Measurements from ENCODE around the gene PBX1.

Gene PBX1

DNA sequence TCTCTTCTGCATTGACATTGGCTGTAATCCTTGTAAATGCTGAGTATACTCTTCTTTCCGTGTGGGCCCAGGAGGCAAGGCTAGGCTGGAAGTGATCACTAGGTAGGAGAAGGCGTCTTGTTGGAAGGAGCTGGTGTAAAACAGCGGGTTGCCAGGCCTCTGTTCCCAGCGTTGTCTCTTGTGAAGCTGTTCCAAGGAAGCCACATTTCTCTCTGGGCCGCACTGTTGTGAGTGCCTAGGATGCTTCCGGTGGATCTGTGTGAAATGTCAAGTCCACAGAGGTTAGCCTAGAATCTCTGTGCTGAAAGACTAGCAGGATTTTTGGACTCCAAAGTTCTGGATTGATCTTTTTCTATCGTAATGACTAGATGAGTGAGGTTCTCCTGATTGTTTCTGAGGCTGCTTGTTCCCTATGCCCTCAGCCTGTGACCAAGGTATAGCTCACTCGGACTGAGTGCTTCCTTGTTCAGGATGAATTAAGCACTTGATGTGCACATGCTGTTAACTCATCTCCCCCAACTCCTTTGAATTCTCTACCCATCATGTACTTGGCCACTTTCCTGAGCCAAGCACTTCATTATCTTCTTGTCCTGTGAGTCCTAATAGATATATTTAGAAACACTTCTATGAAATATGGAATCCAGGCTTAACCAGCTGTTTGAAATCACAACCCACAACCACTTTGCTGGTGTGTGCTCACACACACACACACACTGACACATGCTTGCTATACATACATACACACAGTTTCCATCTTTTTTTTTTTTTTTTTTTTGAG lies 63.3 kb downstream of the PBX1 start:
- no peak for DNase-seq

DNA sequence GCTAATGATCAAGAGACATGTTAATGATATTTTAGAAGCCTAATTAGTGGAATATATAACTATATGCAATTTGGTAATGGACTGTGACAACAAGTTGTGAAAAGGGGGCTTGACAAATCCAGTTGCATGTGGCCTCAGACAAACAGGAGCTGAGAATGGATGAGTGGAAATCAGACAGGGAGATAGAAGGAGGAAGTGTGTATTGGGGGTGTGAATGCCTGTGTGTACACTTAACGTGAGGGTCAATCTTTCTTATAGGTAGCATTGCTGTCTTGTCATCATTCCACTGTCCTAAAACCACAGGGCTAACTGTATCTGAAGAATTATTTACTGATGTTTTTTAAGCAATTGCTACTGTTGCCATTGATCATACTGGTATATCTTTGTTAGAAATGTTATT lies 64.8 kb downstream of the PBX1 start:
- DNase-seq, result no peak

DNA sequence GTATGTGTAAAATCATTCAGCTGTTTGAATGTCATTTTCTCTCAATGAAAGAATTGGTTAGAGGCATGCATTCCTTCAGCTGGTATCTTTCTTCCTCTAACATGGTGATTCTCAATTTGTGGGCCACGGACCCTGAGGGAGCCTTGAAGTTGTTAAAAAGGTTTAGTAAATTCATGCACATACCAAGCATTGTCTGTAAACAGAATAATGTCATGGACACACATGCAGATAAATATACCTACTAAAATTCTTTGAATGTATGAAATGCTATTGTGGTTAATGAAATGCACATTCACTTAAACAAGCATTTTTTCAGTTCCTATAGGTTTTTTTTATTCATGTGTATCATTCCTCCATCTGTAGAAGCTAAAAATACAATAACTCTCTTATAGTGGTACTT lies 65.4 kb downstream of the PBX1 start:
- DNase-seq, result no peak

DNA sequence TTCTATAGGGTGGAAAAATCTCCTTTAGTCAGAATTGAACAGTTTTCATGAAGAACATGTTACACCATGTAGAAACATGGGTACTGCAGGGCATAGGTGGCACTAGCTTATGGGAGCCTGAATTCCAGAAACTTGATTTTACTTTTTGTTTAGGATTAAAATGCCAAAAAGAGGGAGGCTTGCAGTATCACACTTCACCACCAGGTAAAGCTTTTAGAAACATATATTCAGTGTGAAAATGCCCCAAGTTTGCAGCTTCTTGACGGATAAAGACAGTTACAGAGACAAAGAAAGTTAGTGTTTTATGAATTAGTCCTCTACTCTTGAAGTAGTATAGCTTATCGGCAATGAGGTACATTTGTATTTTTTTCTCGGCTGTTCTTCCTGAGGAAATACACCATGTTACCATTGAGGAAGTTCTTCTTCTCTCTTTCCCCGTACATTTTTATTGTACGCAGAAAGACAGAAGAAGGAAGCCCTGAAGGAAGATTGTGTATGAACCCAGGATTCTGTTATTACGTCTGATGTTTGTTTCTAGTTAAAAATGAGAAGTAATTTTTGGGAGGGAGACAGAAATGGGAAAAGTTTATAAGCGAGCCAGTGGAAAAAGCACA lies 66.1 kb downstream of the PBX1 start:
- no peak for DNase-seq

DNA sequence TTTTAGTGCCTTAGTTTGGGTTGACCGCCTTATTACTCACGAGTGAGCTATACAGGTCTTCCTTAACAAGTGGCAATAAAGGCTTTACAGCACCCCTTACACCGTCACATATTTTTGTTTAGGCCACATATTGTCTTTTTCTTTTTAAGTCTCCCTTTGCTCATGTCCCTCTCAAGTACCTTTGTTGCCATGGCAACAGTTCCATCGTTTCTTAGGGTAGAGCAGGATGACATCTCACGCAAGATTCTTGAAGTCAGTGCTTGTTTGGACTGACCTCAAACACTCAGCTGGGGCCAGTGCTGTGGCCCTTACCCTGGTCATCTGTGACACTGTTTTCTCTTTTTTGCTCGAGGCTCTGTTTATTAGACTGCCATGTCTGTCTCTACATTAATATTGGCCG lies 69.8 kb downstream of the PBX1 start:
- no peak for DNase-seq

DNA sequence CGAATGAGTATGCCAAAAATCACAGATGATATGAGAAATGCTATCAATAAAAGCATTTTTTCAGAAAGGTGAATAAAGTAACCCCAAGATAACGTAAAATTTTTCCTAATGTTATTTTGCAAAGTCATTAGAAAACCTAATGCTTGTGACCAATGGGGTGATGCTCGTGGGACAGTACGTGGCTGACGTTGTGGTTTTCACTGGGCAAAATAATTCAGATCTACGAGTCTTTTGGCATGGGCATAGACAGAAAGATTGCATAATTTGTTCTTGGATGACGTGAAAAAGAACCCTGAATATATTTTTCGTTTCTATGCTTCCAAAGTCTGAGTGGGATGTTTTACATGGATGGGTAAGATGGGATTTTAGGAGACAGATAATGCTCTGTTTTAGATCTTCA lies 71.0 kb downstream of the PBX1 start:
- no peak for DNase-seq

DNA sequence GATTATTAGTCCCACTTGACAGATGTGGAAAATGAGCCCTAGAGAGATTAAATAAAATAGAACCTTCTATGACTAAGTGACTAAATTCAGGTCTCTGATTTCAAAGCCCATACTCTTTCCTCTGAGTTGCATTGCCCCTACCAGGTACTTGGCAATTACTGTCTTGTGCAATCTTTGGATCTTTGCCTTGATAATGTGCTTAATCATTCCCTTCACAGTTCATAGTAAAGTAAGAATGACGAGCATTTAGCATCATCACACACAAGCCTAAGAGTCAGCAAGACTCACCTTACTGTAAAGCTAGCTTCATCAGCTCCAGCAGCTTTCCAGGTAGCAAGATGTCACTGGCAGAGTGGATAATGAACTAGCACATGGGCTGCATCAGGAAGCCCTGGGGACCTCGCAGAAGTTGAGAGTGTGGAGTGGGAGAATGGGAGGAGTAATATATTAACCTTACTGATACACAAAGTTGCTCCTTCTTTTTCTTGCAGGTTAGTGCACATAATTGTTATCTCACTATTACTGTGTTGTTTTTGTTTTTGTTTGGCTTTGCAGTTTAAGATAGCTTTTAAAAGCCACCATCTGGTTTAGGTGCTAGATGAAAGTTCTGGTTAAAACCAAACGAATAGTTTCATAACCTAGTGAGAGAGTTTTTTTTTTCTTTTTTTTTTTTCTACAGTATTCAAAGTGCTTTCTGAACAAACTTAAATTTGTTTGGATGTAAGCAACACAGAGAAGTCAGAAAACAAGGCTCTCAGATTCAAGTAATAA lies 71.8 kb downstream of the PBX1 start:
- no peak for DNase-seq

DNA sequence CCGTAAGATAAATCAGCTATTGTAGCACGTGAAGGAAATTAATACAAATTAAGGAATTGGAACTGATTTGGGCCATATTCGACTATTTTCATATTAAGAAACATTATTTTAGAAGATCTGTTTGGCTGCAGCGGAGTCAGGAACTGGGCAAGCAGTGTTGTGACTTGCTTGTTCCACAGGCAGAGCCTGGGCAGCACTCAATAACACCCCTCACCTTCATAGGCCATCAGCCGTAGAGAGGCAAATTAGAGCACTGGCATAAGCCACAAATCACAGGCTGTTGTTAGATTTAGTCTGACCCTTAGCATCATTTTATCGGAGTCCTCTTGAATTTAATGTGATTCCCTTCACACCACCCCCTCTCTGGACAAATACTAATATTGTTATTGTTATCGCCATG lies 72.8 kb downstream of the PBX1 start:
- no peak for DNase-seq

DNA sequence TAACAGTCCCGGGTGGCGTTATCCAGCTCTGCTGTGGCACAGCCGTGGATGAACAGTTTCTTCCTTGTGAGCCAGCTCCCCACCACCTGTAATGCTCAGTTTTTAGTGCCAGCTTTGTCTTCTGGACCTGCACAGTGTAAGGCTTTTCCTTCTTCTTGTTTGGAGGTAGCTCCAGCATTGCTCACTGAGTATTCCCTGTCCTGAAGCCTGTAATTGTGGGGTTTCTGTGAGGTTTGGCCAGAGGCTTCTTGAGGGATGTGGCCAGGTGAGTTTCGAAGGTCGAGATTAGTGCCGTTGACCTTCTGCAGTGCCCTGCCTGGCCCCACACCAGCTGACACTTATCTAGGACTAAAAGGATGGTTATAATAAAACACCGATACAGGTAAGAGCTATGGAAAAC lies 75.0 kb downstream of the PBX1 start:
- DNase-seq, result no peak

DNA sequence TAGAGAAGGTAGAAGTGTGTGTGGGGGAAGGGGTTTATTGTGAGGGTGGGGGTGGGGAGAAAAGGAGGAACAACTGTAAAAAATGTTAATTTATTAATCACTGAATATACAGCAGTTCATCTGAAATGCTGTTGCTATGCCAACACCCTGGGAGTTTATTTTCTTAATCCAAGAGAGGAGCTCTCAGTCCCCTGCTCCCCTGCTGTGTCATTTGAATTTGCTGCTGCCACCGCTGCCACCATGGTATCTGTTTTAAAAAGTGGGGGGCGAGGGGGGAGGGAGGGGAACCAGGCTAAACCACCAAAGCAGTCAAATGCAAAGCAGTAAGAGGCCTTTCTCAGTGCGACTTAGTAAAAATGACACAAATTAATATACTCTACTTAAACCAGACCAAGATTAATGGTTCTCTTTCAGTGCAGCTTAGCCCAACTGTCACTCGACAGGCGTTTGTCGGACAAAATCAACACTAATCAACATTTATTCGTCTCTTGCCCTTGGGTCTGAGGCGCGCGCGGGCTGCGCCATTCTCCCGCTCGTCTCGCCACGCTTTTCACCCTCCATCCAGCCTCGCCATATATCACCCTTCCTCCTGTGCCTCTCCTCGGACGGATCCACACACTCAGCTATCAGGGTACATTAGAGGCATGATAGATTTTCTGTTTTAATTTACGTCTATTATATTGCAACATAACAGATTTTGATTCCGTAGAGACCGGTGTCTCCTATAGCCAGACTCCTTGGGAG lies 76.2 kb downstream of the PBX1 start:
- DNase-seq, result no peak

DNA sequence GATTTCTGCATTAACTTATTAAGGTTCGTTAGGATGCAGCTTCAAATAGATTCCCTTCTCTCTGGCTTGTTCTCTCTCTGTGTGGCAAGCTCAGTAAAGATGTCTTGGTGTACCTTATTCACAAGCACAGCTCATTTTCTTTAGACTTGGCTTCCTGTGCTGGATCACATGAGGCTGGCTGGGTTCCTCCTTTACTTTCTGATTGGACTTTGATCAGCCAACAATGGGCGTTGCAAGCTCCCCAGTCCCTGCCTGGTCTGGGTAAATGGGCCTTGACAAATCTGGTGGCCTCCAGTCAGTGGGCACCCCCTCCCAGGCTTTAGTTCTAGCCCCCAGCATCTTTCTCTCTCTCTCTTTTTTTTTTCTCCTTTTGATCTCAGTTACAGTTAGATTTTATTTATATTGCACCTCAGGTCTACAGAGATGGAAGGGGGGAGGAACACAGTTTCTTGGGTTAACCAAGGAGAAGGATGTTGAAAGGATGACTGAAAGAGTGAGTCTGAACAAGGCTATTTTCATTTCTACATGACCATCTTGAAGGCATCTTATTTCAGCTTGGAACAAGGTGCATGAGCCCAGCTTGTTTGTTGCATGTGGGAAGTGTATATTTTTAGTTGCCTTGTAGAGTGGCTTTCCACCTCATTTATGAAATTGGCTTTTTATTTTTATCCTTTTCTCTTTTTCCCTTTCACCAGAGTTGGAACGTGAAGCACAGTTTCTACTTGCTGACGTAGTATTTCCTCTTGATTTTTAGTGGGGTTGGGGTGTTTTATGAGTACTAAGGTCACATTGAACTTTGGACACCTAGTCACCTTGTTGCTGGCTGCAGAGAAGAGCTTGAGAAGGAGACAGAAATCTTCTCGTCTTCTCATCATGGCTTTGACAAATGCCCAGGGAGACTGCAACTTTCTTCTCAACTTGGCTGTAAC lies 77.1 kb downstream of the PBX1 start:
- DNase-seq, result no peak

DNA sequence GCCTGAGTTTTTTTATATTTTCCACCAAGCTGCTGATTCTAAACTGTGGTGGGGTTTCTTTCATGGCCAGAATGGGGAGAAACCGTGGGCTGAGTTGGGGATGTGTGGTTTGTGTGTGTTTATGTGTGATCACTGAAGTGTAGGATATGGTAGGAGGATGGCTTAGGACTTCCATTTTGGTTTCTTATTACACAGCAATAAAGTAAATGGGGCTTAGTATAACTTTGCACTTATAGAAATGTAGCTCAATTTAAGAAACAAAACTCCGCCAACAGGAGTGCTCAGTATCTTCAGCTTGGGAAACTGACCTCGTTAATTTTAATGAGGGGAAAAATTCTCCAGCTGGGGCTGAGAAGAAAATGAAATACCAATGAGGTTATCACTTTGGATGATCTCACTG lies 77.8 kb downstream of the PBX1 start:
- DNase-seq, result no peak

DNA sequence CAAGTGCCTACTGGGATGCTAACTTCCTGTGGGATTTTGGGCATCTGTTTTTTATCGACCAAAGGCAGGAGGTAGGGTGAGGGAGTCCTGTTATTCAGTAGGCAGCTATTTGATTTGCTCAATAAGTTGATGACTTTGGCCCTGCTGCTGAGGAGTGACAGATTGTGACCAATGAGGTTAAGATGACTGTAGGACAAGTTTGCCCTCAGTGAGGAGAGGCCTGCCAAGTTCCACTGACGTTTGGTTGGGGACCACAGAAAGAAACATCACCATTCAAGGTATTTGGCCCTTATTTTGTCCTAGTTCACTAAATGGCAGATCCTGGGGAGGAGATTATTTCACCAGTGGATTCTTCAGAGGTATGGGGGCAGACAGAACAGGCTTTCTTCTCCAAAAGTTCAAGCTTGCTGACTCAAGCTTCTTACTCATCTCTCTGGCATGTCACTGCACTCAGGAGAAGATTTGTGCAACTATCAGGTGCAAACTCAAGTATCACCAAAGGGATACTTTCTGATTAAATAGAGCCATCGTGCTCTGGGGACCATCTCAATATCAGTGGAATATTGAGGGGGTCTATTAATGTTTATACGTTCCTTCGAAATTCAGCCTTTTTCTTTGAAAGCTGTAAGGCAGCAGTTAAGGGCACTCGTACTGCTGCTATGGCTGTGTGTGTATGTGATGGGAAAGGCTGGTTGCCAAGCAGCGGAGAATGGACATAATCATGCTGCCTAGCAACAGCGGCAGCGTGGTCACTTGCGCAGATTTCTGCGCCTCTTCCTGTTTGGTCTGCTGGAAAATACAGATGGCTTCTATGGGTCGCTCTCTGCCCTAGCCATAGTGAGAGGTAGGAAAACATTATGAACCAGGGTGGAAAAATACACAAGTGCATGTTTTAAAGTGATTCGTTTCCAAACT lies 78.7 kb downstream of the PBX1 start:
- no peak for DNase-seq

DNA sequence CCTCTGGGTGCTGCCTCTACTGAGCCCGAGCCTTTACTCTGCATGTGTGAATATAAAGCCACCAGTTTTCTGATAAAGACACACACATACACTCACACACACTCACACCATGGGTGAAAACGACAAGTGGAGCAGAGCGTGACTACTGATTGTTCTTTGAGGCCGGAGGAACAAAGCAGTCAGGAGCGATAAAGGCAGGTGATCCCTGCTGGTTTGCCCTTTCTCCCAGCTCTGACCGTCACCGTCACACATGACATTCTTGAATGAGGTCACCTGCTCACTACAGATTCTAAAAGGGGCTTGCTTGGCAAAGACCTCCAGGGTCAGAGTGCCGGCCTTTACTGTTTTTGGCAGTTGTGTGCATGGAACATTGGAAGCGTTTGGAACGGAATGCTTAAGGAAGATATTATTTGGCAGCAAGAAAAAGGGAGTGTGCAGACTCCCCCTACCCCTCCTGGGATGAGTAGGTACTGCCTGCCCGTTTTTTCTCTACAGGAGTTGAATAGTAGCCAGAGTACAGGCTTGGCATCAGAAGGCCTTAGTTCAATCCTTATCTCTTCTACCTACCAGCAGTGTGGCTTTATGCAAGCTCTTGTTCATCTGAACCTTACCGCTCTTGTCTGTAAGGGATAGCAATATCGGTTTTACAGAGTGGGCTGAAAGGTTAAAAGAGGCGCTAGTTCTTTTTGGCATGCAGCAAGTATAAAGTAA lies 79.7 kb downstream of the PBX1 start:
- DNase-seq, result no peak

DNA sequence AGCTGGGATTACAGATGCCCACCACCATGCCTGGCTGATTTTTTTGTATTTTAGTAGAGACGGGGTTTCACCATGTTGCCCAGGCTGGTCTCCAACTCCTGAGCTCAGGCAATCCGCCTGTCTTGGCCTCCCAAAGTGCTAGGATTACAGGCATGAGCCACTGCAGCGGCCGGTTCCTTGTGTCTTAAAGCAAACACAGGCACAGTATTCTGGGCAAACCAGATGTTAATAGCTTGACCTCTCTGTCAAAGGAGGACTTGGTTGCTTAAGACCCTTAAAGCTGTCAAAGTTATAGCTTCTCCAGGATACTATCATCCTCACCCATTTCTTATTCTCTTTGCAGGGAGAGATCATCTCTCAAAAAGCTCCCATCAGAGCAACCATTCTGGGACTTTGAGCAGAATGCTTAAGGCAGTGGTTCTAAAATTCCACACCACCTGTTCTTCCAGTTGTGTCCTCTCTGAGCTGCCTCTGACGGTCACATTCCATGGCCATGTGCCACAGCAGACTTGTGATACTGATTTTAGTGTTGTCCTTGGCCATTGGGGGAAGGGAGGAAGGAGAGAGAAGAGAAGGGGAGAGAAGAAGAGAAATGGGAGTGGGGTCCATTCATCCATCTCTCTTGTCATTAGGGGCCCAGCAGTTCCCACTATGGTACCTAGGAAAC lies 81.8 kb downstream of the PBX1 start:
- no peak for DNase-seq

DNA sequence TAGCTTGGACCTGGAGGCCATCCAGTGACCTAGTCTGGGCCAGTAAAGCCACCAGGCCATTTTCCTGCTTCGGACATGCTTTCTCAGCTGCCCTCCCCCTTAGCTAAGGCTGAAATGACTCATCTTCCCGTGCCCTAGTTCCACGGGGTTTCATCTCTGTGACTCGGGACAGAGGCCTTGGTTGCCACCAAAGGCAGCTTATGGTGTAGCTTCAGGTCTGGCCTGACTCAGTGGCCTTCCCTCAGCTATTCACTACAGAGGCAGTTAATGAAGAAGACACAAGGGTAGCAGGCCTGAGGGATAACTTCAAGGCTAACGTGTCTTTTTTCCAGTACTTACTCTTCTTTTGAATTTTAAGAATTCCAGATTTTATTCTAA lies 82.4 kb downstream of the PBX1 start:
- no peak for DNase-seq

DNA sequence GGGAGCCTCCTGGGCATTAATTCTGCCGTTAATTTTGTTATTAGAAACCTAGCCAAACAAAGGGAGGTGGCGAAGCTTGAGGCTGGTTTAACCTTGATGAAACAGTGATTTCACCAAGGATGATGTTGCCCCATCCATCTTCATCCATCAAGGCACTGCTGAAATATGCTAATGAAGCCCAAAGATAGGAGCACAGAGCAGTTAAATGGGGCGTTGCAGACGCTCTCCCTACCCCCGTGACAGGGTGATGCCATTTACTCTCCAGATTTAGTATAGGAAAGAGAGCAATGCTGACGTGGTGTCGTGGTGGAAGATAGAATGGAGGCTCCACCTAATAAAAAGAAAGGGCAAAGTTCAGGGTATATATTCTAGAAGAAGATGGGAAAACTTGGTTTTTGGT lies 84.0 kb downstream of the PBX1 start:
- no peak for DNase-seq

DNA sequence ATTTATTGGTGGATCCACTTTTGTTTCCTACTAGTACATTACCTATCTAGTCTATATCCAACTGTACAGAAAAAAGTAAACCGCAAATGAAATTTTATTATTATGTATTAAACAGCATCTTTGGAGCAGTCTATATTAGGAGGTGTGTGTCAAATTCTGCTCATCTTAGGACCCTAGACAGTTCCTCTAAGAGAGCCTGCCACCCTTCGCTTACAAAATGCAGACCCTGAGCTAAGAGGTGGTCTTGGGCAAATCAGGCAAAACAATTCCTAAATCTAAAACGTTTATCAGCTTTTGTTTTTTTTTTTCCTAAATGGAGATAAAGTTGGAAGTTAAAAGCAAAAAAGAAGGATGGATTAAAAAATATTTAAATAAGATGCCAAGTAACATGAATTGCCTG lies 85.3 kb downstream of the PBX1 start:
- no peak for DNase-seq

DNA sequence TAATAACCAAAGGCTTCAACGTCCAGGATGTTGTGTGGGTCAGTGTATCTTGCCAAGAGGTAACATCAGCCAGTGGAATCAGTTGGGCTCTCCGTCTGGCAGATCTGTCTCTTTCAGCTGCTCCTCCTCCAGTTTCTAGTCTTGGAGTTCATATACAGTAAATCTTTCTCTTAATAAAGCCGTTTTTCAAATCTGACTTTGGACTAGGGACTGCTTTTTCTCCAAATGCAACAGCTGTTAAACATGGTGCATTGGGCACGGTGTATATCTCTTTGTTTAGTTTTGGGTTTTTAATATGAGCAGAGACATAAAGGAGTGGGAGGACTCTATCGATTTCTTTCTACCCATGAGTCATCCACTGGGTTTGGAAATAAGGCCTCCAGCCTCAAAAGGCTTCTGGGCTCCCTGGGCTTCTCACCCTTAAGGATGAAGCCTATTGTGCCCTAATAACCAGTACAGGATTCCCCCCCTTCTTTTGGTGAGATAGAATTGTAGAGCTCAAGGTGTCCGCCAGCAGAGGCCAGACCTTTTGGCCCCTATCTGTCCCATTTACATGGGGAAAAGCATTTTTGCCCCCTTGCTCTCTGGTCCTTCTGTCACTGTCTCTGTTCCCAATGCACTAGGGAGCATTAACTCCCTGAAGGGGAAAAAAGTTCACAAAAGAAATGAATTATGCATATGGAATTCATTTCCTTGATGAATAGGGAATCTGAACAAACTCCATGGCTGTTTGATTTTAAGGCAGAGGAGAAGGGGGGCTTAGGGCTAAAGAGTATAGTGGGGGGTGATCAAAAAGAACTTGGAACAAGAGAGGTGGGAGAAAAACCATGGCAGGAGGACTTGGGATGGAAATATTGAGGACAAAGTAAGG lies 86.0 kb downstream of the PBX1 start:
- DNase-seq, result no peak
